RWPE1 (cell line): ENCODE data around the gene TMEM63C.

ENCODE experiments used
- CTCF ChIA-PET: fragments of 350-600 bp; sonication (Branson Sonifier 250); formaldehyde crosslinking; extraction: SDS; loops from one replicate; lab custom pipeline; 2021; lab: Yijun Ruan, JAX
- POLR2A ChIA-PET: fragments of 400-600 bp; formaldehyde crosslinking; extraction: SDS; loops from one replicate; lab custom pipeline; 2020; ENCODE audit warnings: antibody characterized with exemption; ENCODE audit not compliant: low non-redundant PET; lab: Yijun Ruan, JAX
- DNase-seq: peaks from one replicate; pipeline ENCODE4 v3.0.0; 2012; ENCODE audit warnings: low spot score
- H3K27ac ChIP-seq: fragments of 450-650 bp; 2 replicates; pipeline ENCODE4 v1.5.1; 2017
- TF ChIP-seq, protein P1 (sequence below): fragments of 450-650 bp; conservative IDR thresholded peaks from 2 replicates; pipeline ENCODE4 v1.5.1; 2017; ENCODE audit warnings: low read depth, mild to moderate bottlenecking

Gene TMEM63C

DNA sequence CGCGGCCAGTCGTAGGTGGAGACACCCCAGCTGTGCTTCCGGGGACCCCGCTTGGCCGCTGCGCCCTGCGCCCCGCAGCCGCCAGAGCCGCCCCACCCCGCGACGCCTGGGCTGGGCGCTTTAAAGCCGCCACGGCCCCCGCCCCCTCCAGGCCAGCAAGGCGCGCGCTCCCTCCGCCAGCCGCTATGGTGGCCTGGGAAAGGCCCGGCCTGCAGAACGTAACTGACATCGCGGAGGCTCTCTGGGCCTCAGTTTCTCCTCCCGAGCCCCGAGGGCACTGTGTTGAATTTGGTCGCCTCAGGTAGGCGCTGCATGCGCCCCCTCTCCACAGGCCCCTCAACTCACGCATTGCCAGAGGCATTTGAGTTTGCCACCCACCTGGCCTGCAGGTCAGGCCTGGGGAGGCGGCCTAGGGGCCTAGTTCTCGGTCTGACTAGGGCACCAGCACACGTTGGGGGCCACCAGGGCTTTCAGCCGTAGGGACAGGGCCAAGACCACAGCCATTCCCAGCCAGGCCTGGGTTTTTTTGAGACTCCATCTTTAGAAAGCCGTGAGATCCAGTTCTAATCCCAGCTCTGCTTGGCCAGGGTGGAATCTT lies 89.6 kb downstream of the TMEM63C start, which contains the start of gene NGB:
Gene NGB (minus strand): TSS at position 94 of the 598 bp plus-strand sequence. CDS start 269 bp downstream, outside the sequence.
- TF ChIP-seq, protein P1, sequence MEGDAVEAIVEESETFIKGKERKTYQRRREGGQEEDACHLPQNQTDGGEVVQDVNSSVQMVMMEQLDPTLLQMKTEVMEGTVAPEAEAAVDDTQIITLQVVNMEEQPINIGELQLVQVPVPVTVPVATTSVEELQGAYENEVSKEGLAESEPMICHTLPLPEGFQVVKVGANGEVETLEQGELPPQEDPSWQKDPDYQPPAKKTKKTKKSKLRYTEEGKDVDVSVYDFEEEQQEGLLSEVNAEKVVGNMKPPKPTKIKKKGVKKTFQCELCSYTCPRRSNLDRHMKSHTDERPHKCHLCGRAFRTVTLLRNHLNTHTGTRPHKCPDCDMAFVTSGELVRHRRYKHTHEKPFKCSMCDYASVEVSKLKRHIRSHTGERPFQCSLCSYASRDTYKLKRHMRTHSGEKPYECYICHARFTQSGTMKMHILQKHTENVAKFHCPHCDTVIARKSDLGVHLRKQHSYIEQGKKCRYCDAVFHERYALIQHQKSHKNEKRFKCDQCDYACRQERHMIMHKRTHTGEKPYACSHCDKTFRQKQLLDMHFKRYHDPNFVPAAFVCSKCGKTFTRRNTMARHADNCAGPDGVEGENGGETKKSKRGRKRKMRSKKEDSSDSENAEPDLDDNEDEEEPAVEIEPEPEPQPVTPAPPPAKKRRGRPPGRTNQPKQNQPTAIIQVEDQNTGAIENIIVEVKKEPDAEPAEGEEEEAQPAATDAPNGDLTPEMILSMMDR, result no peak
- no peak within 1 kb of the TSS for H3K27ac ChIP-seq
- no peak for DNase-seq
- POLR2A ChIA-PET, result no interaction called here
- CTCF ChIA-PET, result no interaction called here

DNA sequence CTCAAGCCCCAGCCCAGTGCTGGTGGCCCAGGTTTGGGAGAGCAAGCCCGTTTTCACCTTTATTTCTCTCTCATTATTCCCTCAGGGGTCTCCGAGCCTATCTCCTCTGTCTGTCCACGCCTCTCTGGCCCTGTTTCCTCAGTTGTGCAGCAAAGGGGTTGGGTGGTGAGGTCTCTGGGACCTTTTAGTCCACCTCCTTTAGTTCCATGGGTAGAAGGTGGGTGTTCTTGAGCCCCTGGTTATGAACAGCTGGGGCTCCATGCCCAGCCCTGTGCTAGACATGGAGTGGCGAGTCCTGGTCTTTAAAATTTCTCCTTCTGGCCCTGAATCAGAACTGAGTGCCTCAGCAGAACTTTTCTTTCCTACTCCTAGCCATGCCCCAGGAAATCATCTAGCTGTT lies 90.7 kb downstream of the TMEM63C start:
- POLR2A ChIA-PET, result no interaction called here
- TF ChIP-seq, protein P1, result no peak
- CTCF ChIA-PET, result no interaction called here
- DNase-seq, result no peak
- H3K27ac ChIP-seq, result no peak overlapping the region

GRCh38 chr14:77273796-77274195 lies 92.2 kb downstream of the TMEM63C start:
- ChIA-PET CTCF (interaction anchor here (0.6 to 0.7 kb wide), 2 partner anchors 159 to 1273 kb away, joined by 4 to 6 read pairs; no protein-coding TSS in a partner anchor), POLR2A (no interaction called here)
- no peak for DNase-seq
- TF ChIP-seq, protein P1, result no peak
- H3K27ac ChIP-seq, result no peak overlapping the region

GRCh38 chr14:77275041-77275580 lies 93.5 kb downstream of the TMEM63C start:
- TF ChIP-seq, protein P1, result no peak
- ChIA-PET POLR2A (no interaction called here), CTCF (no interaction called here)
- no peak for DNase-seq
- H3K27ac ChIP-seq, result no peak overlapping the region

DNA sequence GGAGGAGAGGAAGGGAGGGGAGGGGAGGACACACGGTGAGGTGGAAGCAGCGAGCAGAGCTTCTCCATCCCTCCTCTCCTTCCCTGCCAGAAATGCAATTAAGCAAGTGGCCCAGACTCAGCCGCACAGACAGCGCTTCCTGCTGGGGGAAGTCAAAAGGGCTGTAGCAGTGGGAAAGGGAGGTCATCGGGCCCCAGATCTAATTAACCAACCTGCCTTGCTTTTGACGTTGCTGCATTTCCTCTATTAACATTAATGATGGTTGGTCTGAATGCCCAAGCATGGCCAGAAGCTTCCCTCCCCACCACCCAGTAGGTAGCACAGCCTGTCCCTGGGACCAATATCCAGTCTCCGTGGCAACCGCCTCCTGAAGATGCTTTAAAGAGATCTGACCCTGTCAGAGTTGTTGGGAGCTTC lies 94.0 kb downstream of the TMEM63C start:
- TF ChIP-seq, protein P1, result no peak
- ChIA-PET POLR2A (no interaction called here), CTCF (no interaction called here)
- H3K27ac ChIP-seq, result no peak overlapping the region
- DNase-seq, result no peak

DNA sequence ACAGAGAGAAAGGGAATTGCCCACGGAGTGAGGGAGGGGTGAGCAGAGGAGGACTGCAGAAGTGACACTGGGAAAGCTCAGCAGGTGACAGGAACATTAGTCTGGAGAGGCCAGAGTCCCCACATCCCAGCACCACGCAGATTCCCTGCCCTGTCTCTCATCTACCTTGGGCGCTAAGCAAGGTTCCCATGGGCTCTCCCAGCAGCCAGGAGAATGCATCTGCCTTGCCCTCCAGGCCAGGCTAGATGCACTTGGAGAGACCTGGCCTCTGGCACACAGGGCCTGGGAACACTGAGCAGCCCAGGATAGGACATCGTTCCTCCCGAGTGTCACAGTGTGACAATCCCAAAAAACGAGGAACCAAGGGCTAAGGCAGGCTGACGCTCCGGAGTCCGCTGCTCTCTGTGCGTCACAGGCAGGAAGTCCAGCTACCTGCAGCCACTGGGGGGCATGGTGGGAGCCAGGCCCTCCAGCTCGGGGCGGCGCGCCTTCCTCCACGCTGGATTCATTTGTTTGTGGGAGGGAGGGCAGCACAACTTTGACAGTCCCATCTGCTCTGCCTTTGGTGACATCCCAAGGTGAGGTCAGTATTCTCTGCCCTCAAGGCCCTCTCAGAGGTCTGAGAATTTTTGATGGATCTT lies 94.8 kb downstream of the TMEM63C start:
- TF ChIP-seq, protein P1, result no peak
- ChIA-PET POLR2A (no interaction called here), CTCF (no interaction called here)
- no peak overlapping the region for H3K27ac ChIP-seq
- no peak for DNase-seq
